NCI-H524 (cell line): ENCODE results near the gene SET.

Source experiments
- DNase-seq, 2 experiments: peaks; one replicate each; lab custom pipeline; 2025; lab: John Stamatoyannopoulos, UW

The SET gene

DNA sequence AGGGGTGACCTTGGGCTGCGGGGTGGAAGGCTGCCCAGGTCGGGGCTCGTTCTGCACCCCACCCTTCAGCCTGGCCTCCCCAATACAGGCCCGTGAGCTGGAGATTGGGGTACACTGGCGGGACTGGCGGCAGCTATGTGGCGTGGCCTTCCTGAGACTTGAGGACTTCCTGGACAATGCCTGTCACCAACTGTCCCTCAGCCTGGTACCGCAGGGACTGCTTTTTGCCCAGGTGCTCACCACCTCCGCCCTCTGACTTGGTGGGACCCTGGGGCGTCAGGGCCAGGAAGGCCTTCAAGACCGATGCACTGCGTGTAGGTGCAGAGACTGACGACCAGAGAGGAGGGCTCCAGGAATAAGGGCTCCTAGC is 24.4 kb downstream of the SET start:
- no peak for DNase-seq

DNA sequence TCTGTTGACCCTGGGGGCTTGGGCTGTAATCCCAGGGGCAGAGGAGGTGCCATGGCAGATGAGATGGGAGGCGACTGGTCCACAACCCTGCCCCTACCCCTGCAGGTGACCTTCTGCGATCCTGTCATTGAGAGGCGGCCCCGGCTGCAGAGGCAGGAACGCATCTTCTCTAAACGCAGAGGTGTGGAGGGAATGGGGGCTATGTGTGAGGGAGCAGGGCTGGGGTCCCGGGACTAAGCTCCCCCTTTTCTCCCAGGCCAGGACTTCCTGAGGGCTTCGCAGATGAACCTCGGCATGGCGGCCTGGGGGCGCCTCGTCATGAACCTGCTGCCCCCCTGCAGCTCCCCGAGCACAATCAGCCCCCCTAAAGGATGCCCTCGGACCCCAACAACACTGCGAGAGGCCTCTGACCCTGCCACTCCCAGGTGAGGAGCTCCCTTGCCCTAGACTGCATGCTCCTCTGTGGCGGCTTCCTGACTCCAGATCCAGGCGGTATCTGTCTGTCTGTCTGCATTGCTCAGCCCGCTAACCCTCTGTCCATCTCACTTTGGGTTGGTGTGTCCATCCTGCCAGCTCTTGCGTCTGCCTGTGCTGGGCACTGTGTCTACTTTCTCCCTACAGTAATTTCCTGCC is 25.0 kb downstream of the SET start:
- no peak for DNase-seq

DNA sequence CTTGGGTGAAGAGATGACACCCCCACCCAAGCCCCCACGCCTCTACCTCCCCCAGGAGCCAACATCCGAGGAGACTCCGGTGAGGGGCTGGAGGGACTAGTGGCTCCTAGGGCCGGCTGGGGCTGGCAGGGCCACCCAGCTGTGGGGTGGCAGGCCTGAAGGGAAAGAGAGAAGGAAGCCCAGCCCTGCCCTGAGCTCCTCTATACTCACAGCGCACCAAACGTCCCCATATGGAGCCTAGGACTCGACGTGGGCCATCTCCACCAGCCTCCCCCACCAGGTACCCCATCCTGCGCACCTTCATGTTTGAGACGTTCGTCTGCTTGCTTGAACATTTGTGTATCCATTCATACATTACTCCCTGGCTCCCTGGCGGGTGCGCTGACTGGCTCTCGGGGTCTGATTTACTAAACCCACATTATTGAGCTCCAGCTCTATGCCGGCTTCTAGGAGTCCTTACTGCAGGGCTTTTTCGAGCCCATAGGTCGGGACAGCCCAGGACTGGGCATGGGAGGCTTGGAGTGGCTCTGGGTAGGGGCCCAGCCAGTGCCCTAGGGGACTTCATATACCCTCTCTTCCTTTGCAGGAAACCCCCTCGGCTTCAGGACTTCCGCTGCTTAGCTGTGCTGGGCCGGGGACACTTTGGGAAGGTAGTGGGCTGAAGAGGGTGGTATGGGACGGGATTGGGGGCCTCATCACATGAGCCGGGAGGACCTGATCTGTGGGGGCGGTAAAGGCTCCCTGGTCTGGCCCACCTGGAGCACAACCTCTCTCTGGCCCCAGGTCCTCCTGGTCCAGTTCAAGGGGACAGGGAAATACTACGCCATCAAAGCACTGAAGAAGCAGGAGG is 25.8 kb downstream of the SET start:
- no peak for DNase-seq

DNA sequence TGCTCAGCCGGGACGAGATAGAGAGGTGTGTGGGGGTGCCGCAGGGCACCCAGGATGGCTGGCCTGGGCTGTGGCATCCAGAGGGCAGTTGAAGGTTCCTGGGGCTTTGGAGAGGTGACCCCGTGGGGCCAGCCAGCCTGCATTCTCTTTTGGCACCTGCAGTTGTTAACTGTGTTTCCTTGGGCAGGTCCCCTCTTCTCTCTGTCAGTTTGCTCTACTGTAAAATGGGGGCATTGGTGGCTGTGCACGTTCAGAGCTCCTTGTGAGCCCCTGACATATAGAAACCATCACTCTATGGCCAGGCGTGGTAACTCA is 26.4 kb downstream of the SET start:
- no peak for DNase-seq

DNA sequence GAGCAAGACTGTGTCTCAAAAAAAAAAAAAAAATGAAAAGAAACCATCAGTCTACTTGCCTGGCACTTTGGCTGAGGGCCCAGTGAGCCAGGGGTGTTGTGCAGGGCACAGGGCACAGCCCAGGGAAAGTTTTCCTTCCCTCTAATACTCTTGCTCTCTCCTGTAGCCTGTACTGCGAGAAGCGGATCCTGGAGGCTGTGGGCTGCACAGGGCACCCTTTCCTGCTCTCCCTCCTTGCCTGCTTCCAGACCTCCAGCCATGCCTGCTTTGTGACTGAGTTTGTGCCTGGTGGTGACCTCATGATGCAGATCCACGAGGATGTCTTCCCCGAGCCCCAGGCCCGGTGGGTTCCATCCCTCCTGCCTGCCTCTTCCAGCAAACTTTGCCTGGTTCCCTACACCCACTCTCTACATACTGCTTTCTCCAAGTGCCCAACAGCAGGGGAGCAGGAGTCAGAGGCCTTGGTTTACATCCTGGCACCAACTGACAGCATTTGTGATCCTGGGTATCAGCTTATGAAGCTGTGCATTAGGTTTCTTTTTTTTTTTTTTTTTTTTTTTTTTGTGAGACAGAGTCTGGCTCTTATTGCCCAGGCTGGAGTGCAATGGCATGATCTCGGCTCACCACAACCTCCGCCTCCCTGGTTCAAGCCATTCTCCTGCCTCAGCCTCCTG is 27.7 kb downstream of the SET start:
- DNase-seq: no peak

DNA sequence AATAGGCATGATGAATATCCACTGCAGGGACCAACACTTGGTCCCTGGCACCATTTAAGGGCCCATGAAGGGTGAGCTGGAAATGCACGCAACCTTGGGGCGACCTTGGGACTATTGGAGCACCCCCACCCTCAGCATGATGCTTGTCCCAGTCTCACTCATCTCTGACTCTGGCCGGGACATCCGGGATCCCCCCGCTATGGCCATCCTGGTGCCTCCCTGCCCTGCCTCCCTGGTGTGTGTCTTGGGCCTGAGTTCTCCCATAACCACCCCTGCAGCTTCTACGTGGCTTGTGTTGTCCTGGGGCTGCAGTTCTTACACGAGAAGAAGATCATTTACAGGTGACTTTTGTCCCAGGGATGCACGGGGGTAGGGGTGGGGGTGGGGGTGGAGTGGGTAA is 29.0 kb downstream of the SET start:
- no peak for DNase-seq

DNA sequence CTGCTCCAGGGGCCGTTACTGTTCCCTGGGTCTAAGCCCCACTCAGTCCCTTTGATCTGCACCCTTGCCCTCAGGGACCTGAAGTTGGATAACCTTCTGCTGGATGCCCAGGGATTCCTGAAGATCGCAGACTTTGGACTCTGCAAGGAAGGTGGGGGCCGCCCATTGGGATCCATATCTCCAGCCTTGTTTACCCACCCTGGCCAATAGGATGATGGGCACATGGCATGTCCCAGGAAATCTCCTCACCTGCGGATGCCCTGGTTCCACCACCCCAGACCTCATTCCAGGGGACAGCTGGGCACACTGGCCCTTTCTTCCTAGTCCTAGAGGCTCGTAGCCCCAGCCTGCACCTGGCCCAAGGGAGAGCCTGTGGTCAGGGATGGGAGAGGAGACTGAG is 29.5 kb downstream of the SET start:
- DNase-seq: no peak

DNA sequence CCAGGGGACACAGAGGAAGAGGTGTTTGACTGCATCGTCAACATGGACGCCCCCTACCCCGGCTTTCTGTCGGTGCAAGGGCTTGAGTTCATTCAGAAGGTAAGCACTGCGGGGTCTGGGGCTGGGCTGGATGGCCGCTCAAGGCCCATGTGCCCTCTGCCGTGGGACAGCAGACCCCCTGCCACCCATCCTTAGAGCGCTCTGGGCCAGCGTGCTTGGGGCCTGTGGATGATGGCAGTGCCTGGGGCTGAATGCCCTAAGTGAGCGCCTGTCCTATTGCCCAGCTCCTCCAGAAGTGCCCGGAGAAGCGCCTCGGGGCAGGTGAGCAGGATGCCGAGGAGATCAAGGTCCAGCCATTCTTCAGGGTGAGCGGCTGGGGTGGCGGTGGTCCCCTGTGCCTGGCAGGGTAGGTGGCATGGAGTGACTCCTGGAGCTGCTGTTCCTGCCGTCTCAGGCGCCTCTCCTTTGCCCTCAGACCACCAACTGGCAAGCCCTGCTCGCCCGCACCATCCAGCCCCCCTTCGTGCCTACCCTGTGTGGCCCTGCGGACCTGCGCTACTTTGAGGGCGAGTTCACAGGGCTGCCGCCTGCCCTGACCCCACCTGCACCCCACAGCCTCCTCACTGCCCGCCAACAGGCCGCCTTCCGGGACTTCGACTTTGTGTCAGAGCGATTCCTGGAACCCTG is 31.0 kb downstream of the SET start:
- DNase-seq: no peak

DNA sequence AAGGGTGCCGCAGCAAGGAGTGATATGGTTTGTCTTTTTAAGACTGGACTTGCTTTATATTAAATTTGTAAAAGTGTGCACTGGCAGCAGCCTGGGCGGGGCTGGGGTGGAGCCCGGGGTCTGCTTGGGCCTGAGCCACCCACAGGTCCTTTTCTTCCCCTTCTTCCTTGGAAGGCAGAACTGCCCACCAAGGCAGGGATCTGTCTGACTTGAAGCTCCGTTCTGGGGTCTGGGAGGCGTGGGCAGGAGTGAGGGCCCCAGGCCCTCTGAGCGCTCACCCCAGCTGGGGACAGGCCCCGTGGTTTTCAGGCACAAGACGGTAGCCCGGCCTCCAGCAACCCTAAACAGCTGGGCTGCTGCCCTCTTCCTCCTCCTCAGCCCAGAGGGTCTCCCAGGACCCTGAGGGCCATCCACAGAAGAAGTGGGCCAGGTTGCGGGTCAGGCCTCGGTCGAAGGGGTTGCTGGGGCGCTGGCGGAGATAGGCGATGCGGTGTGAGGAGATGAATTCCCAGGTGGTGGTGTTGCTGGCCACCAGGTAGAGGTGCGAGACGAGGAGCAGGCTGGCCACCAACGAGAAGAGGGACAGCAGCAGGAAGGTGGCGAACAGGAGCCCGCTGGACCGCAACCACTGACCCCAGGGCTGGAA is 31.9 kb downstream of the SET start:
- no peak for DNase-seq

DNA sequence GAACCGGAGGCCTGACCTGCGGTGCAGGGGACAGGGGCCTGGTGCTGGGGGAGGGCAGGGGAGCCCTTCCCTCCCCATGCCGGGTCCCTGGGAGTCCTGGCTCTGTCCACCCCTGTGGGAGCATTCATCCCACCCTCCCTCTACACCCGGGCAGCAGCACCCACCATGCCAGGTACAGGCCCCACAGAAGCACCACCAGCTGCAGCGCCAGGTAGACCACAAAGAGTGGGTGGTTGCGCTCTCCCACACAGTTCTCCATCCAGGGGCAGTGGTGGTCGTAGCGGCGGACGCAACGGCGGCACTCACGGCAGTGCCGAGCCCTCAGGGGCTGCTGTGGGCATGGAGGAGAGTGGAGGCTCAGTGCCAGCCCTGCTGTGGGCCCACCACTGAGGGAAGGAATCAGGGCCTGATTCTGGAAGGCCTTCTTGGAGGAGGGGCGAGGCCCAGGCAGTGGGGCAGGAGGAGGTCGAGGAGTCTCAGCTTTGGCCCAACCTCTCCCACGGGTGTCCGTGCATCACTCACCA is 32.5 kb downstream of the SET start:
- no peak for DNase-seq

DNA sequence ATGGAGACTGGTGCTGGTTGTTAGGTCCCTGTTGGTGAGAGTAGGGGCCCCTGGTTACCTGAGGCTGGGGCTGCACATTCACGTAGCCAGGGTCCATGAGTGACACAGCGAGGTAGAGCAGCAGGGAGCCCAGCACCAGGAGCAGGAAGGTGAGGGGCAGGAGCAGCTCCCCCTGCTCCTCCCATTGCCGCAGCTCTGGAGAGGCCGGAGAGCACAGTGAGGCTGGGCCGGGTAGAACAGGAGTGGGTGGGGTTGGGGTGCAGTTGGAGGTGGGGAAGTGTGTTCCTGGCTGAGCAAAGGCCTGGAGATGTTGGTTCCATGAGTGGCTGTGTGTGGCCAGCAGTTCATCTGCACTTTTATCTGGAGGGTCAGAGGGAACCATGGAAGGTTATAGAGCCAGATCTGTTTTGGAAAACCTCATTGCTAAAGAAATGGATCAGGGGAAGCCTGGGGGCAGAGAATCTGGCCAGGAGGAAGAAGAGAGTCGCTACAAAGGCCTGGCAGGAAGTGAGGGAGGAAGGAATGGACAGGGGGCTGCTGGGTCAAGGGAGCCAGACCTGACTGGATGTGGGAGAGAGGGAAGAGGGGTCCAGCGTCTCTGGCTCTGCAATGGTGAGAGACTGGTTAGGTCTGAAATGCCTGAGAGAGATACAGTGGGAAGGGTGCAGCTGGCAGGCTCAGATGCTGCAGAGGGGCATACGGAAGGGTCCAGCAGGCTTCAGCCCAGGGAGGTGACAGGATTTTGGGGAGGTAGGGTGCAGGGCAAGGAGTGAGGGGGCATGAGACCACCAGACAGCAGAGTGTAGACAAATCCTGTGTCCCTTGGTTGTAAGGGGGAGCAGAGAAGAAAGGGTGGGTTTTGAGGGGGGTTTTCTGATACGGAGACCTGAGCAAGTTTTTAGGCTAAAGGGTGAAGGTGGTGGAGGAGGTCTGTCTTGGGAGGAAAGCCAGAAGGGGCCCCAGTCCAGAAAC is 33.6 kb downstream of the SET start:
- no peak for DNase-seq

DNA sequence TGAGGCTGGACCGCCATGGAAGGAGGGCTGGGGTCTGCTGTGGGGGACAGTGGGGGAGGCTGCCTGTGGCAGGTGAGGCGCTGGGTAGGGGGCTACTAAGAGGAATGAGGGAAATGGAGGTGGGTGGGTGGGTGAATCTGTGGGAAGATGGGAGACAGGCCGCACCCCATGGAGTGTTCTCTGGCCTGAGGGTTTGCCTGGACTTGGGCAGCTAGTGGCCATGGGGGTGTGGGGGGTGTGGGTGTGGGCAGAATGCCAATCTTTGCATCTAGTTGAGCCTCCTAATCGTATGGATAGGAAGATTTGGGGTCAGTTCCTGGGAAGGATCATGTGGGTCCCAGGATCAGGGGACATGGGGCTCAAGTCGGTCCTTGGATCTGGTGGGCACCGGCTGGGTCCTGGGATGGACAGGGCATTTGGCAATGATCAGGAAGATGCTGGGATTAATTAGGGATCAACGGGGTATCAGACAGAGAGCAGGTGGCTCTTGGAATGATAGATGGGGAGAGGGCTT is 34.4 kb downstream of the SET start:
- DNase-seq: no peak

DNA sequence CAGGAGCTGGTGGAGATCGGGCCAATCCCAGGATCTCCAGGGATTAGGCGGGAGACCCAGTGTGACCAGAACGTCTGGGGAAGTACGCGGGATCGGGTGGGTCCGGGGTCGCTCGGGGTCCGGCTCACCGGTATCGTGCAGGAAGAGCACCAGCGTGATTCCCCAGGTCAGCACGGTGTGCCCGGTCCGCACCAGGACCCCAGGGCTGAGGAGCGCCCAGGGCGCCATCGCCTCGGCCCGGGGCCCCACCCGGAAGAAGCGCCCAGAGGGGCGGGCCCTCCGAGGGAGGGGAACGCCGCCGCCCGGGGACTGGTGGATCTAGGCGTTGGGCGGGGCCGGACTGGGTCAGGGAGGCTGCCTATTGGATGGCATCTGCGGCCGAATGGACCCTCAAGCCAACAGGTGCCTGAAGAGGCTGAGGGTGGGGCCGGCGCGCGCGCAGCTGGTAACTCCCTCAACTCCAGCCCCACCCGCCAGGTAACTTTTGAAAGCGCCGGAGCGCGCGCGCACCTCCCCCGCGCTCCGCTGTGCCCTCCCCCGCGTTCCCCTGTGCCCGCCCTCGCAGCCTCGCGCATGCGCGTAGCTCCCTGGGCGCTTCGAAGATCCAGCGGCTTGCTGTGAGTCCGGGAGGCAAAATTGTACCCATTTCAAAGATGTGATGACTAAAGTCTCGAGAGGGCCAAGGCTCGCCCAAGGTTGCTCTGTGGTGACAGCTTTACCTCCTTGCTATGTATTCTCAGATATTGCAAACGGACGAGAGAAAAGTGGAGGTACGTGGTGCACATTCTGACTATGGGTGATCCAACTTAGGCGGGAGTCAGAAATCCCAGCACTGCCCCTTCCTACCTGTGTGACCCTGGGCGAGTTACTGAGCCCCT is 35.1 kb downstream of the SET start, which contains the start of gene ZDHHC12:
TSS of gene ZDHHC12 (minus strand) at position 262 of the 878 bp plus-strand sequence. CDS start at position 228, 34 bp downstream.
- peak; percentile 99 for DNase-seq

DNA sequence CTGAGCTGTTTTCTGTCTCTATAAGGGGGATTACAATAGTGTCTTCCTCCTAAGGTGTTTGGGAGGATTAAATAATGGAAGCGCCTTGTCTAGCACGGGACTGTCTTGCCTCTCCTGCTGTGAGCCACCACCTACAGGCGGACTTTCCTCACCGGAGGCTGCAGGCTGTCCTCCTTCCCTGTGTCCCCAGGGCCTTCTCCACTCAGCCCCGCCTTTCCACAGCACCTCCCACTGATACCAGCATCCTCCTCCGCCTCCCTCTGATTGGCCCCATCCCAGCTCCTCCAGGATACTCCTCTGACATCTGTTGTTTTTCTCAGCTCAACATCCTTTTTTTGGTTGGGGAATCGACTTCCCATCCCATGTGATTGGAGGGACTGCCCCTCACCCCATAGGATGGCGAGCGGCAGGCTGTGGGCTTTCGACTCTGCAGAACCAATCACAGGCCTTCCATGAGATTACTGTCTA is 35.8 kb downstream of the SET start:
- peak; percentile 99 to 100 for DNase-seq

DNA sequence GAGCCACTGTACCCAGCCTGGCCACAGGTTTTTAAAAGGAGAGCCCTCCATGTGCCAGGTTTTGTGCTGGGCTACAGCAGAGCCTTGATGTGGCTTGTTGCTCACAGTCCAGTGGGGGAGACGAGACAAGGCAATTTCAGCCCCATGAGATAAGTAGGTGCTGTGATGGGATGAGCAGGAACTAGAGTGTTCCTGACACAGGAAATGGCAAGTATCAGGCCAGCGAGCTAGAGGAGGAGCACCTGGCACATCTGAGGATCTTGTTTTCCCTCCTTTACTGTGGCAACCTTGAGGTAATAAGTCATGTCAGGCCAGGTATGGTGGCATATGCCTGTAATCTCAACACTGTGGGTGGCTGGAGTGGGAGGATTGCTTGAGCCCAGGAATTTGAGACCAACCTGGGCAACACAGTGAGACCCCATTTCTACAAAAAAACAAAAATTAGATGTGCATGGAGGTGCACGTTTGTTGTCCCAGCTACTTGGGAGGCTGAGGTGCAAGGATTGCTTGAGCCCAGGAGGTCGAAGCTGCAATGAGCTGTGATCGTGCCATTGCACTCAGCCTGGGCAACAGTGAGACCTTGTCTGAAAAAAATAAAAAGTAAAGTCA is 38.7 kb downstream of the SET start:
- DNase-seq: no peak

DNA sequence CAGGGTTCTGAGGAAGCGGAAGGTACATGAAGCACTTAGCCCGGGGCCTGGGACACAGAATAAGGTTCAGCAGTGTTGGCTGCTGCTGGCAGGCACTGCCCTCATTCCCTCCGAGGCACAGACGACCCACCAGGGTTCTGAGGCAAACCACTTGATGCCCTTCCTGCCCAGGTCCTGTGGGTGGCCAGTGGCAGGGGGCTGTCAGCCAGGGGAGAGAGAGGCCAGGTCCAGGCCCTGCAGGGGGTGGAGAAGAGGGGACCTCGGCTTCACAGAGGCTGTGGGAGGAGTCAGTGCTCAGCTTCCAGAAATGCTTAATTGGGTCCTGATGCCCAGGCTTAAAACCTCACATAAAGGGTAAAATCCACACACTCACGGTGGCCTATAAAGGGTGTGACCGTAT is 39.3 kb downstream of the SET start:
- DNase-seq: no peak

DNA sequence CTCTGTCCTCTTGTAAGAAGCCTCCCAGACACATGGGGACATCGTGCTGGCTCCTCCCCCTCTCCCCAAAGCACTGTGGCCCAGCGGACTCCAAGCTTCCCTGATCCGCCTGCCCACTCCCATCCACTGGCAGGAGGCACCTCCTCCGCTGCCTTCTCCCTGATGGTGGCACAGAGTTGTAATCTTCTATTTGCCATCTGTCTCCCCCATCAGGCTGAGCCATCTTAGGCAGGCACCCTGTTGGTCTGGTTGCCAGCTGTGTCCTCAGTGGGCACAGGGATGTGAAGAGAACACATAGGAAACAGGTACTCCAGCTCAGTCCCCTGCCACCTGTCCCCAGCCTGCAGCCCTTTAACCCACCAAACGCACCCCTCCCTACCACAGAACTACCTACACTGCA is 40.3 kb downstream of the SET start:
- peak; percentile 95 to 98 for DNase-seq

DNA sequence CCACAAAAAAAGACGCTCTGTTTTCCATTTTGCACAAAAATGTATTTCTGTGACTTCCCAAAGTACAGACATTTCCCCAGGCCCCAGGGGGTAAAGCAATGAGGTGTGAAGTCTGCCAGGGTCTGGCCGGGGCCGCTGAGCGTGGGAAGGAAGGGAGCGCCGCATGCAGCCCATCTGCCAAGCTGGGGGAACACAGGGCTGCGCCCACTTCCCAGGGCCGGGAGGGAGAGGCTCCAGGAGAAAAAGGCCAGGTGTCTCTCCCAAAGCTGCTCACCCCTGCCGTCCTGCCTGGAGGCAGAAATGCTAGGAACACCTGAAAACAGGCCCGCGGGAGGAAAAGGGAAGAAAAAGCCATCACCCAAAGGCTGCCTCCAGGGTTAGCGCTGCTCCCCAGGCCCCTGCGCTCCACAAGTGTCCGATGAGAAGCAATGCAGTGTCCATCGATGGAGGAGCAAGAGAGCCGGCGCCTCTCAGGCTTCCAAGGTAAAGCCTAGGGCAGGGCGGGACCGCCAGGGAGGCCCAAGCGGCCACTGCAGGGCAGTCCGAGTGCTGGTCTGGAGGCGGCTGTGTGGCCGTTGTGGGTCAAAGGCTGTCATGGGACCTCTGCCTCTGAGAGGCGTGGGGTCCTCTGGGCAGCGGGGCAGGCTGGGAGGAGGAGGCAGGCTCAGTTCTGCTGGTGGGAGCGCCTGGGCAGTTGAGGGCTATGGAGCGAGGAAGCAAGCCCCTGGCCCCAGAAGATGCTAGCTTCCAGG is 40.9 kb downstream of the SET start:
- peak; percentile 29 to 74 for DNase-seq
